ENCODE data around the gene TUT4. TPM values are rescaled to one million over a fixed set of nuclear protein-coding genes. Genes with fewer than 3 reads are reported as not detected.

TUT4 gene
- total RNA-seq, 2 donors from 2014 or later, result 20.0 to 27.4 TPM

DNA sequence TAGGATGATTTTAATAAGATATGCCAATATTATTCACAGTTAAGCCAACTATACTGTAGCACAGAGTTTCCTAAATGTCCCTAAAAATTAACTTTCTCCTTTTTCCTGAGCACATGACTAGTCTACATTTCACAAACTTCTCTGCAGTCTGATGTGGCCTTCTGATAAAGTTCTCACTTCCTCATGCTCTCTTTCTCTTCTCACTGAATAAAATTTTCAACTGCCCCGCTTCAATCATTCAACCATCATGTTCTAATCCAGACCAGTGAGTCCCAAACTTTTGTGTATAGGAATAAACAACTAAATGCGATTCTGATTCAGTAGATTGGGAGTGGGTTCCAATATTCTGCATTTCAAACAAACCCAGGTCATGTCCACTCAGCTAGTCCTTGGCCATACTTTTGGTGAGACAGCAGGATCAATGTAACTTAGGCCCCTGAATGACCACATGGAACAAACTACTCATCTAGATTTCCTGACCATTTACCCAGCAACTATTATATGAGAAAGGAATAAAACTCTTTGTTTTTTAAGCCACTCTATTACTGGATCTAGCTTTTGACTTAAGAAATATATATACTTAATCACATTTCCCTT, 20.1 kb downstream of the TUT4 start:
- TF ChIP-seq, protein P1, sequence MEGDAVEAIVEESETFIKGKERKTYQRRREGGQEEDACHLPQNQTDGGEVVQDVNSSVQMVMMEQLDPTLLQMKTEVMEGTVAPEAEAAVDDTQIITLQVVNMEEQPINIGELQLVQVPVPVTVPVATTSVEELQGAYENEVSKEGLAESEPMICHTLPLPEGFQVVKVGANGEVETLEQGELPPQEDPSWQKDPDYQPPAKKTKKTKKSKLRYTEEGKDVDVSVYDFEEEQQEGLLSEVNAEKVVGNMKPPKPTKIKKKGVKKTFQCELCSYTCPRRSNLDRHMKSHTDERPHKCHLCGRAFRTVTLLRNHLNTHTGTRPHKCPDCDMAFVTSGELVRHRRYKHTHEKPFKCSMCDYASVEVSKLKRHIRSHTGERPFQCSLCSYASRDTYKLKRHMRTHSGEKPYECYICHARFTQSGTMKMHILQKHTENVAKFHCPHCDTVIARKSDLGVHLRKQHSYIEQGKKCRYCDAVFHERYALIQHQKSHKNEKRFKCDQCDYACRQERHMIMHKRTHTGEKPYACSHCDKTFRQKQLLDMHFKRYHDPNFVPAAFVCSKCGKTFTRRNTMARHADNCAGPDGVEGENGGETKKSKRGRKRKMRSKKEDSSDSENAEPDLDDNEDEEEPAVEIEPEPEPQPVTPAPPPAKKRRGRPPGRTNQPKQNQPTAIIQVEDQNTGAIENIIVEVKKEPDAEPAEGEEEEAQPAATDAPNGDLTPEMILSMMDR (IDR thresholded peaks at IDR 0.05), result no peak
- Histone ChIP-seq H3K36me3 (no peaks in the 10 kb centered on the region), H3K9ac (ENCODE audit: low read depth in 2 of 2, low read length in 2 of 2) (no peak overlapping the region), H3K9me3 (no peaks in the 10 kb centered on the region), H3K4me1 (no peaks in the 10 kb centered on the region), H3K27me3 (no peaks in the 10 kb centered on the region), H3K27ac (no peak overlapping the region), H3K4me3 (no peak overlapping the region)
- intact Hi-C loops (cut with DNase I), result no loop called here
- no peak for DNase-seq

DNA sequence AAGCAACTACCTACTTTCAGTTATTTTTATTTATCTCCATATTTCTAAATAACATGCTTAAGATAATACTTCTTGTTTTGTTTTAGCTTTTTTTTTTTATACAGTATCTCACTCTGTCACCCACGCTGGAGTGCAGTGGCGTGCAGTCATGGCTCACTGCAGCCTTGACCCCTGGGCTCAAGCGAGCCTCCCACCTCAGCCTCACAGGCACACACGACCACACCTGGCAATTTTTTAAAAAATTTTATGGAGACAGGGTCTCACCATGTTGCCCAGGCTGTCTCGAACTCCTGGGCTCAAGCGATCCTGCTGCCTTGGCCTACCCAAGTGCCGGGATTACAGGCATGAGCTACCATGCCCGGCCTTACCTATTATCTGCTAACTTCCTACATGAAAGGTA, 20.6 kb downstream of the TUT4 start:
- H3K27ac ChIP-seq, result no peak overlapping the region
- H3K27me3 ChIP-seq, result no peaks in the 10 kb centered on the region
- no peaks in the 10 kb centered on the region for H3K4me1 ChIP-seq
- TF ChIP-seq, protein P1 (IDR thresholded peaks at IDR 0.05), result no peak
- intact Hi-C loops (cut with DNase I), result no loop called here
- no peaks in the 10 kb centered on the region for H3K9me3 ChIP-seq
- H3K36me3 ChIP-seq, result no peaks in the 10 kb centered on the region
- no peak overlapping the region for H3K9ac ChIP-seq (ENCODE audit: low read depth in 2 of 2, low read length in 2 of 2)
- H3K4me3 ChIP-seq, result no peak overlapping the region
- no peak for DNase-seq

DNA sequence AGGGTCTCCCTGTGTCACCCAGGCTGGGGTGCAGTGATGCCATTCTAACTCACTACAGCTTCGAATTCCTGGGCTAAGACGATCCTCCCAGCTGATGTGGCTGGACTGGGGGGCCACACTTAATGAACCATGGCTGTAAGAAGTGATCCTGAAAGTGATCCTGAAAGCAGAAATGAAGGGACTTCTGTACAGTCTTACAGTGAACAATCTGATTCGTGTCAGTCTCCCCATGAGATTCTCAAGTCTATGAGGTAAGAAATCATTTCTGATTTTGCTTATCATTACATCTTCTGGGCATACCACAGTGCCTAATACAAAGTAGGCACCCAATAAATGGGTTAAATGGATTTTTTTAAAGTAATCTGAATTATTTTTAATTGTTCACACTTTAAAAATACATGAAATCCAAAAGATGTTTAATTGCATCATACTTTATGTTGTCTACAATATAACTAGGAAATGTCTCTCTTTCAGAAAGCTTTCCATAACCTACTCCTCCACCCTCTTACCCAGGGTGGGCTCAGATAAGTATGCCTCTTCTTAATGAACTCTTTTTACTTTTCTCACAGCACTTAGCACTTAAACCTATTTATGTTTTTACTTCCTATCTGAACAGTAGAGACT, 21.5 kb downstream of the TUT4 start:
- DNase-seq, result no peak
- H3K4me3 ChIP-seq, result no peak overlapping the region
- H3K9ac ChIP-seq (ENCODE audit: low read depth in 2 of 2, low read length in 2 of 2), result no peak overlapping the region
- H3K9me3 ChIP-seq, result no peaks in the 10 kb centered on the region
- no peak overlapping the region for H3K27ac ChIP-seq
- H3K36me3 ChIP-seq, result no peaks in the 10 kb centered on the region
- TF ChIP-seq, protein P1 (IDR thresholded peaks at IDR 0.05), result no peak
- intact Hi-C loops (cut with DNase I), result no loop called here
- no peaks in the 10 kb centered on the region for H3K27me3 ChIP-seq
- H3K4me1 ChIP-seq, result no peaks in the 10 kb centered on the region

DNA sequence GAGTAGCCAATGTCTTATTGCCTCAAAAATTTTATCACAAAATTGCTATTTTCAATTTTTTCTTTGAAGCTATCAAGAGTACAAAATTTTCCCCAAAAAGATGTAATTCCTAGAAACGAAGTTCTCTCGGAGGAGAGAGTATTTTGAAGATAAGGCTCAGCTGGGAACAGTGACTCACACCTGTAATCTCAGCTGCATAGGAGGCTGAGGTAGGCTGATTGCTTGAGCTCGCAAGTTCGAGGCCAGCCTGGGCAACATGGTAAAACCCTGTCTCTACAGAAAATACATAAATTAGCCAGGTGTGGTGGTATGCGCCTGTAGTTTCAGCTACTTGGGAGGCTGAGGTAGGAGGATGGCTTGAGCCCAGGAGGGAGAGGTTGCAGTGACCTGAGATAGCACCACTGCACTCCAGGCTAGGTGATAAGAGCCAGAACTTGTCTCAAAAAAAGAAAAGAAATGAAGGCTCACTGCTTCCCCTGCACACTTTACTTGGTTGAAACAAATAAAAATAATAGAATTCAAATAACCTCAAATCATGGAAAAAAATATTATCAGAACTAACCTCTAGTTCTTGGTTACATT, 22.2 kb downstream of the TUT4 start:
- no peaks in the 10 kb centered on the region for H3K27me3 ChIP-seq
- H3K4me1 ChIP-seq, result no peaks in the 10 kb centered on the region
- intact Hi-C loops (cut with DNase I), result no loop called here
- TF ChIP-seq, protein P1 (IDR thresholded peaks at IDR 0.05), result no peak
- H3K9me3 ChIP-seq, result no peaks in the 10 kb centered on the region
- no peak overlapping the region for H3K27ac ChIP-seq
- no peaks in the 10 kb centered on the region for H3K36me3 ChIP-seq
- DNase-seq, result no peak
- no peak overlapping the region for H3K9ac ChIP-seq (ENCODE audit: low read depth in 2 of 2, low read length in 2 of 2)
- H3K4me3 ChIP-seq, result no peak overlapping the region

DNA sequence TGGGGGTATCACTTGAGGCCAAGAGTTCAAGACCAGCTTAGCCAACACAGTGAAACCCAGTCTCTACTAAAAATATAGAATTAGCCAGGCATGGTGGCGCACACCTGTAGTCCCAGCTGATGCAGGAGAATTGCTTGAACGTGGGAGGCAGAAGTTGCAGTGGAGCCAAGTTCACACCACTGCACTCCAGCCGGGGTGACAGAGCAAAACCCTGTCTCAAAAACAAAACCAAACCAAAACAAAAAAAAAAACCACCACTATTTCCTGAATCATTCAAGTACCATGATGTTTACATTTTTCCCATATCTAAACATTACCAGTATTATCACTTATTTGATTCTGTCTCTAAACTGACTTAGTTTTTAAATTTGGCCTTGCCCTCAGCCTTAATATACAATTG, 29.5 kb downstream of the TUT4 start:
- no peak for DNase-seq
- intact Hi-C loops (cut with DNase I), result no loop called here

More for the DNA sequence above, 29.5 kb downstream of the TUT4 start:
- Histone ChIP-seq H3K9ac (ENCODE audit: low read depth in 2 of 2, low read length in 2 of 2) (no peak overlapping the region), H3K4me3 (no peak overlapping the region), H3K27ac (no peak overlapping the region), H3K9me3 (no peaks in the 10 kb centered on the region), H3K4me1 (no peaks in the 10 kb centered on the region), H3K27me3 (no peaks in the 10 kb centered on the region), H3K36me3 (no peaks in the 10 kb centered on the region)
- TF ChIP-seq, protein P1 (IDR thresholded peaks at IDR 0.05), result no peak

All from colonic mucosa (tissue), 4 donors.